HG03342 (cell line): ENCODE measurements around the gene NR1I3.
A peak's percentile ranks its signal among the peaks of the same experiment; 100 is the strongest.

ENCODE experiments used
- ATAC-seq: cut with Tn5 transposase; IDR thresholded peaks from one replicate; pipeline ENCODE4 v1.9.1; 2021; ENCODE audit warnings: mild to moderate bottlenecking, moderate library complexity; ENCODE audit not compliant: unreplicated experiment

The NR1I3 gene

GRCh38 chr1:161219078-161219892 is 18.7 kb downstream of the NR1I3 start:
- no peak for ATAC-seq

GRCh38 chr1:161218301-161219077 is 19.5 kb downstream of the NR1I3 start:
- no peak for ATAC-seq

- no peak for ATAC-seq
These were observed 20.2 kb downstream of the NR1I3 start for GRCh38 chr1:161217831-161218230.

DNA sequence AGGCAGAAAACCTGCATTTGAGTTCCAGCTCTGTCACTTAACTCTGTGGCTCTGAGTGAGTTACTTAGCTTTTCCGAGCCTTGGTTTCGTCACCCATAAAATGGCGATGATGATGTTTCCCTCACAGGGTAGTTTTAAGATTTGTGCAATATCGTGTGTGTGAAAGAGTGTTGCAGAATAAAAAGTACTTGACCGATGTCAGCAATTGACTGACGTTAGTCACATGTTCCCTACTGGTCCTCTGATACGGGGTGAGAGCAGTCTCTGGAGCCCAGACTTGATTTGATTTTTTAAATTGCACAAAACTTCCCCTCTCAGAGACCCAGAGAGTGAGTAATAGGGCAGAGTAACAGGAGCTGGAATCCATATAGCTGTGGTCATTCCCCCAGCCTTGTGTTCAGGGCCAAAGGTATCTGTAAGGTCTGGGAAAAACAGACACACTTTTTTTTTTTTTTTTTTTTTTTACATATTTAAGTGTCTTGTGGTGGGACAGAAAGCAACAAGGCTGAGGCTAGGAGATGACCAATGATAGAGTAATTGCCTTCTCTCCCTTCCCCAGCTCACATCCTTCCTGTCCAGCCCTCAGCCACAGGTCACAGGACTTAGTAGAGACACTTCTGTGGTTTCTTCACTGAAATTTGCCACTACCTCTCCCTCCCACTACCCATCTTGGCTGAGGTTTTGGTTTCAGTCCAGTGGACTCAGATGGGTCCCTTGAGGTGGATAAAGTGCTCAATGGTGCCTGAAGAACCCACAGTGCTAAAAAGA is 20.9 kb downstream of the NR1I3 start:
- ATAC-seq: peak; percentile 80

DNA sequence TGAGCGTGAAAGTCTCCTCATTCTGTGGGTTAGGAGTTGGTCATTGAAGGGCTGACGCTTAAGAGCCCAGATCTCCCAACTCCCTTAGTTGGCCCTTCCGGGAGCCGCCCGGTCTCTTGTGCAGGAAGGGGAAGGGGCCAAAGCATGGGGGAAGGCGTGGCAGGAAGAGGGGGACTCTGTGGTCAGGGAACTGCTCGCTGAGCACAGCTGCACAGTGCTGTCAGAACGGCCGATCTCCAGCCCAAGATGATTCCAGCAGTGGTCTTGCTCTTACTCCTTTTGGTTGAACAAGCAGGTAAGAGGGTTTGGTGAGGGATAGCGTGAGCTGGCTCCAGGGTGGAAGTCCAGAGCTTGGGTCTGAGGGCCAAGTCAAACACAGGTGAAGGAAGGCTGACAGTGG is 22.9 kb downstream of the NR1I3 start, which contains the start of gene FCER1G:
FCER1G (plus strand) TSS at position 220 of the 400 bp plus-strand sequence; CDS start at position 247, 27 bp downstream.
- no peak for ATAC-seq

GRCh38 chr1:161214369-161214768 is 23.6 kb downstream of the NR1I3 start:
- ATAC-seq: no peak

DNA sequence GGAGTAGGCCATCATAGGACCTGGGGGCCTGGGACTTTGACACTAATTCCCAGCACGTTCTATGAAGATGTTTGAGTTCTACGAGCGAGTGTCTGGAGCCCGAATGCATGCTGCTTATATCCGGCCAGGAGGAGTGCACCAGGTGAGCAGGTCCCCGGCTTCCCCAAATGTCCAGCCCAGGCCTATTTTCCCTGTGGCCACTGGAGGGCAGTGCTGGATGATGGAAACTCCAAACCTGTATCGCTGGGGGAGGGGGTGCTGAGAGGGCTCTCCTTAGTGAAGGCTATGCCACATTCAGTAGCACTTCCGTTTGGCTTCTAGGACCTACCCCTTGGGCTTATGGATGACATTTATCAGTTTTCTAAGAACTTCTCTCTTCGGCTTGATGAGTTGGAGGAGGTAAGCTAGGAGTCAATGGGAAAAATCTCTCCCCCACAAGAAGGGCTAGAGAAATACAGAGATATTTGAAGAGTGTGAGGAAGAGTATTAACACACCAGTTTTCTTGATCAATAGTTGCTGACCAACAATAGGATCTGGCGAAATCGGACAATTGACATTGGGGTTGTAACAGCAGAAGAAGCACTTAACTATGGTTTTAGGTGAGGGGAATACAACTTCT is 28.1 kb downstream of the NR1I3 start:
- ATAC-seq: no peak

GRCh38 chr1:161207173-161207572 is 30.8 kb downstream of the NR1I3 start:
- ATAC-seq: no peak

- no peak for ATAC-seq
These were observed 31.4 kb downstream of the NR1I3 start for GRCh38 chr1:161206411-161207140.

- peak; percentile 98 for ATAC-seq
These were observed 35.9 kb downstream of the NR1I3 start, which contains the start of gene NDUFS2 for GRCh38 chr1:161201836-161202712. Gene NDUFS2 (plus strand): TSS chr1:161202367. CDS start chr1:161202386, 19 bp downstream.

DNA sequence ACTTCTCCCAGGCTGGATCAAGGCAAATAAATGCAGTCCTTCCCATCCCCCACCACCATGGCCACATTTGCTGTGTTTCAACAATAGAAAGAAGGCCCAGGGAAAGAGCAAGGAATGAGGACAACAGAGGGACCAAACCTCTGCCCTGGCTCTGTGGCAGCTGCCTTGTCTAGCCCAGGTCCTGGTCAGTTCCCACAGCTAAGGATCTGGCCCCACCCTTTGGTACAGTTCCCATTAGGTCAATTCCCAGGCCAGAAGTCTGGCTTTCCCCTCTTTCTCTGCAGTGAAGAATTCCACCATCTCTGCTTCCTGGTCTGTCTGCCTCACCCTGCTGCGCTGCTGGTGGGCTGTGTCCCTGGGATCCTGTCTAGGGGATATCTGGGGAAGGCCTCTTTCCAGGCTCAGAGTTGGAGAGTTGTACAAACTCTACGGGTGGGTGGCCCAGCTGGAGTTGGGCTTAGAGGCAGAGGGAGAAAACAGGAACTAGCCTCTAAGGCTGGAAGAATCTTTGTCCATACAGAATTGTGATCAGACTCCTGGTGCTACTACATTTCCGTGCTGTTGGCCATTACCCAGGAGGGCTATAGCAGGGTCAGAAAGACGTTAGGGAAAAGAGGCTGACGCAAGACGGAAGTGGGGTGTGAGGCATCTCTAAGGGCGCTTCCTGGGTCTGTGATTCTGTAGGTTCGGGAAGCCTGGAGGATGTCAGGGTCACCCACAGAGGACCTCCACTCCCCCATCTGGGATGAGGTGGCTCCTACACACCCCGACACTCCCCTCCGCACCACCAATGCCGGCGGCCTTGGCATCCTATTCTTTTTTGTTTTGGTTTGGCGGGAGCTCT is 36.8 kb downstream of the NR1I3 start:
- no peak for ATAC-seq

GRCh38 chr1:161200421-161200991 is 37.5 kb downstream of the NR1I3 start:
- ATAC-seq: no peak

- no peak for ATAC-seq
These were observed 38.4 kb downstream of the NR1I3 start for GRCh38 chr1:161199506-161200139.

- ATAC-seq: no peak
These were observed 39.0 kb downstream of the NR1I3 start, which contains the start of gene ADAMTS4 for GRCh38 chr1:161198897-161199431. Gene ADAMTS4 (minus strand): TSS chr1:161199054. CDS start chr1:161198627, 427 bp downstream.

DNA sequence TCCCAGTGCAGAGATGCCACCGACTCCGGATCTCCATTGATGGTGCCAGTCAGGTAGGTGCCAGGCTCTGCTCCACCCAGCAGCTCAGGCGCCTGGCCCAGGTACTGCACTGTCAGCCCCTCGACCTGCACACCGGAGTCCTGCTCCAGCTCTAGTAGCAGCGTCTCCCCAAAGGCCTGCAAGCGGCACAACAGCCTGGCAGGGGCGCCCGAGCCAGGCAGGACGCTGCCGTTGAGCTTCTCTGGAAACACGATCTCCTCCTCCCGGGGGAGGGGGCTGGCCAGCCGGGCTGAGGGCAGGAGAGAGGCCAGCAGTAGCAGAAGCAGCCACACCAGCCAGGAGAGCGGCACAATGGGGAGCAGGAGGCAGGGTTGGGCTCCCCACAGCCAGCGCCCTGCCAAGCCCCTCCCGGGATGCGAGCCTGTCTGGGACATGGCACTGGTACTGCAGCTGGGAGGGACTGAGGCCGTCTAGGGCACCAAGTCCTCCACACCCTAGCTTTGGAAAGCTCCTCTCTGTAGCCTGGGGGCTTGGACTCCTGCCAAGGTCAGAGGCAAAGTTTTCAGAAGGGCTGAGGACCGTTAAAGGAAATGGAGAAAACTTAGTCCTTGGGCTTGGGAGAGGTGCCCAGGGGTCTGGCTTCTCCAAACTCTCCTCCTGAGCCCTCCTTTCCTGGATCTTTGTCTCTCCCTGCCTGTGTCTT is 39.7 kb downstream of the NR1I3 start:
- ATAC-seq: no peak

- no peak for ATAC-seq
These were observed 40.3 kb downstream of the NR1I3 start for GRCh38 chr1:161197560-161198193.
